Spinal cord (tissue), 10 donors: ENCODE data around the gene ARHGEF7. TPM values are rescaled to one million over a fixed set of nuclear protein-coding genes. Genes with fewer than 3 reads are reported as not detected.

Experiments used
- DNase-seq, 6 donors: peaks; one replicate each; pipeline versions ENCODE4 v3.0.0 to v3.0.0-alpha.2; 2013 to 2015; ENCODE audit warnings: low spot score in 6 of 6, low read depth in 4 of 6
- H3K27ac ChIP-seq: one replicate; pipeline ENCODE4 v1.5.1; 2013; ENCODE audit warnings: low read depth, low read length, control low read depth
- H3K27me3 ChIP-seq: one replicate; pipeline ENCODE4 v1.6.1; 2013; ENCODE audit warnings: low read length; ENCODE audit not compliant: control insufficient read depth, insufficient read depth
- H3K36me3 ChIP-seq: one replicate; pipeline ENCODE4 v1.6.1; 2013; ENCODE audit warnings: low read length; ENCODE audit not compliant: control insufficient read depth, insufficient read depth
- H3K4me1 ChIP-seq: one replicate; pipeline ENCODE4 v1.6.1; 2013; ENCODE audit warnings: low read length; ENCODE audit not compliant: control insufficient read depth, insufficient read depth
- H3K4me3 ChIP-seq: one replicate; pipeline ENCODE4 v1.5.1; 2013; ENCODE audit warnings: low read depth, low read length, control low read depth
- H3K9me3 ChIP-seq: one replicate; pipeline ENCODE4 v1.6.1; 2013; ENCODE audit warnings: low read length; ENCODE audit not compliant: control insufficient read depth, insufficient read depth
- WGBS: methylation state at CpG from one replicate; pipeline ENCODE4 v1.1.5; 2013; ENCODE audit warnings: missing lambda C conversion rate; ENCODE audit not compliant: insufficient coverage; 5-methylcytosine and 5-hydroxymethylcytosine counted together
- polyA plus RNA-seq, 2 donors: library from polyadenylated mRNA; unstranded; fragments of 120-200 nt; gene quantifications; one replicate each; pipeline ENCODE4 v1.2.1, GENCODE V29; 2013; ENCODE audit not compliant: insufficient read length in 2 of 2
- total RNA-seq, 2 donors: library from RNA; depleted of rRNA in 1 of 2; stranded (reverse); fragments of 120-200 nt in 1 of 2; fragments of >200 nt in 1 of 2; gene quantifications; one replicate each; pipeline versions ENCODE4 v1.2.3 to v1.2.4, GENCODE V29; 2013 to 2014
- donor health status: healthy.

Gene ARHGEF7
- total and polyA plus RNA-seq, 4 donors = 66.1 to 140 (median 120) TPM

DNA sequence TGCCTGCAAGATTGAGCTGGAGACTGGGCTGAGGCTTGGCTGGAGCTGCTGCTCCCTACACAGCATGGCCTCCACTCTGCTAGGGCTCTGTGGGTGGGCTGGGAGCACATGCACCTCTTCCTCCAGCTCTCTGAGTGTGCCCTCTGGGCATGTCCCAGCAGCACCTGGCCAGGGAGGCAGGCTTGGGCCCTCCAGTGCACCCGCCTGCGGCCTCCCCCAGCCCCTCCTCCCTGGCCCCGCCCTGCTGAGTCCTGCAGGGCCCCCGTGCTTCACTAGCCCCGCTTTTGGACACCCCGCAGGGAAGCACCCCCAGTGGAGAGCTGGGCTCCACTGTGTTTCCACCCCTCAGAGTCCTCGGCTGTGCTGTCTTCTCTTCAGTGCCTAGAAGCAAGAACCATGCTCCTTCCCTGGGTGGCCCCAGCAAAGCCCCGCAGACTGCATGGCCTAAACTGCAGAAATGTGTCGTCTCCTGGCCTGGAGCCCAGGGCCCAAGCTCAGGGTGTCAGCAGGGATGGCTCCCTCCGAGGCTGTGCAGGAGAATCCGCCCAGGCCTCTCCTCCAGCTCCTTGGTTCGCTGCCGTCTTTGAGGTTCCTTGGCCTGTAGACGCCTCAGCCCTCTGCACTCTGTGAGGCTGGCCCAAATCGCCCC, 200.4 kb downstream of the ARHGEF7 start:
- no peak for DNase-seq
- 87% methylated on average over 15 of the region's 15 CpGs for WGBS
- H3K27me3 ChIP-seq = no peaks in the 10 kb centered on the region
- no peaks in the 10 kb centered on the region for H3K4me1 ChIP-seq
- H3K9me3 ChIP-seq = peaks cover 5% of the 10 kb centered on the region
- H3K36me3 ChIP-seq = peaks cover 38% of the 10 kb centered on the region
- no peak overlapping the region for H3K27ac ChIP-seq
- H3K4me3 ChIP-seq = no peak overlapping the region

DNA sequence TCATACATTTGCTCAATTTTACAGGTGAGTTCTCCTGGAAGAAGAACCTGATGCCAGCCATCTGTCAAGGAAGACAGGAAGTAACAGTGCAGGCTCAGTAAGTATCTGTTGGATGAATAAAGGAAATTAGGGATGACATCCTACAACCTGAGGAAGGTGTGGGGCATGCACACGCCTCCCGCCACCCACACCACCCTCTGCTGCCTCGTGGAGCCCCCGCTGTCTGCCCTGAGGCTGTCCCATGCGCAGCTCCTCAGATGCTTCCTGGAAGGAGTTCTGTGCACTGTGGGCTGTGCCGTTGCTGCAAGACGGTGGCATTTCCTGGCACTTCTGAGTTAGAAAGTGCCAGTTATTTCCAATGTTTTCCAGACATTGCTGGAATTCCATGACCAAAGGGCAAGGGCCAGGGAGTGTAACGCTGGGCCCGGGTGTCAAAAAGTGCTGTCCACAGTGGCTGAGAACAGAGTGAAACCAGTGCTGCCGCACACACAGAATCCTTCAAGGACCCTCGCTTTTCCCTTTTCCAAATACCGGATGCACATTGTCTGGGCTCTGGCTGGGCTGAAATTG, 201.1 kb downstream of the ARHGEF7 start:
- H3K27ac ChIP-seq = no peak overlapping the region
- H3K27me3 ChIP-seq = no peaks in the 10 kb centered on the region
- no peak overlapping the region for H3K4me3 ChIP-seq
- peaks cover 38% of the 10 kb centered on the region for H3K36me3 ChIP-seq
- DNase-seq = no peak
- H3K4me1 ChIP-seq = no peaks in the 10 kb centered on the region
- WGBS = 79% methylated on average over 9 of the region's 12 CpGs
- H3K9me3 ChIP-seq = peaks cover 5% of the 10 kb centered on the region

DNA sequence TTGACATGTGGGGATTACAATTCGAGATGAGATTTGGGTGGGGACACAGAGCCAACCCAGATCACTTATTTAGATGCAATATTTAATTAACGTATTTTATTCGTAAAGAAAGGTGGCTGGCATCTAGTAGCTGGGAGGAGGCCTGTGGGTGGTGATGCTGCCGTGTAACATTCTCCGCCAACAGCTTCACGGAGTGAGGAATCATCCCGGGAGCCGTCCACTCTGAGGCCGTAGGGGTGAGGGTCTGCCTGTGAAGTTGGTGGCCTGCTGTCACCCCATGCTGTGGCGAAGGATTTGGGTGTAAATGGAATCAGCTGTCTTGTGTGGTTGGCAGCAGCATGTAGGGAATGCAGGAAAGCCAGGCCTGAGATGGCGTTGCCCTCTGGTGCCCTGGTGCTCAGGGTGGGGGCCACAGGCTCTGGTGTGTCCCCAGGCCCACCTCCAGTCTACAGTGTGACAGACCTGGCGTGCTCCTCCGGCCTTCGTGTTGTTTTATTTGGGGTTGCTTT, 202.0 kb downstream of the ARHGEF7 start:
- Histone ChIP-seq H3K4me1 (no peaks in the 10 kb centered on the region), H3K9me3 (peaks cover 5% of the 10 kb centered on the region), H3K27me3 (no peaks in the 10 kb centered on the region), H3K4me3 (no peak overlapping the region), H3K36me3 (peaks cover 33% of the 10 kb centered on the region), H3K27ac (no peak overlapping the region)
- DNase-seq = no peak
- 86% methylated on average over 13 of the region's 14 CpGs for WGBS

- H3K9me3 ChIP-seq = peaks cover 3% of the 10 kb centered on the region
- no peak for DNase-seq
- H3K36me3 ChIP-seq = peaks cover 31% of the 10 kb centered on the region
- no peak overlapping the region for H3K4me3 ChIP-seq
- 77% methylated on average over 22 of the region's 29 CpGs for WGBS
- H3K4me1 ChIP-seq = no peaks in the 10 kb centered on the region
- no peaks in the 10 kb centered on the region for H3K27me3 ChIP-seq
- no peak overlapping the region for H3K27ac ChIP-seq
These were observed 202.6 kb downstream of the ARHGEF7 start for GRCh38 chr13:111317571-111318345.

GRCh38 chr13:111318386-111318785, 203.3 kb downstream of the ARHGEF7 start:
- DNase-seq = no peak
- WGBS = 78% methylated on average over 12 of the region's 13 CpGs
- Histone ChIP-seq H3K27me3 (no peaks in the 10 kb centered on the region), H3K27ac (no peak overlapping the region), H3K9me3 (no peaks in the 10 kb centered on the region), H3K4me3 (no peak overlapping the region), H3K36me3 (peaks cover 25% of the 10 kb centered on the region), H3K4me1 (no peaks in the 10 kb centered on the region)

- H3K27me3 ChIP-seq = no peaks in the 10 kb centered on the region
- DNase-seq = no peak
- peaks cover 25% of the 10 kb centered on the region for H3K36me3 ChIP-seq
- no peak overlapping the region for H3K4me3 ChIP-seq
- H3K9me3 ChIP-seq = no peaks in the 10 kb centered on the region
- 98% methylated on average over 12 of the region's 12 CpGs for WGBS
- no peak overlapping the region for H3K27ac ChIP-seq
- peaks cover 6% of the 10 kb centered on the region for H3K4me1 ChIP-seq
These were observed 204.4 kb downstream of the ARHGEF7 start for GRCh38 chr13:111319521-111319920.

DNA sequence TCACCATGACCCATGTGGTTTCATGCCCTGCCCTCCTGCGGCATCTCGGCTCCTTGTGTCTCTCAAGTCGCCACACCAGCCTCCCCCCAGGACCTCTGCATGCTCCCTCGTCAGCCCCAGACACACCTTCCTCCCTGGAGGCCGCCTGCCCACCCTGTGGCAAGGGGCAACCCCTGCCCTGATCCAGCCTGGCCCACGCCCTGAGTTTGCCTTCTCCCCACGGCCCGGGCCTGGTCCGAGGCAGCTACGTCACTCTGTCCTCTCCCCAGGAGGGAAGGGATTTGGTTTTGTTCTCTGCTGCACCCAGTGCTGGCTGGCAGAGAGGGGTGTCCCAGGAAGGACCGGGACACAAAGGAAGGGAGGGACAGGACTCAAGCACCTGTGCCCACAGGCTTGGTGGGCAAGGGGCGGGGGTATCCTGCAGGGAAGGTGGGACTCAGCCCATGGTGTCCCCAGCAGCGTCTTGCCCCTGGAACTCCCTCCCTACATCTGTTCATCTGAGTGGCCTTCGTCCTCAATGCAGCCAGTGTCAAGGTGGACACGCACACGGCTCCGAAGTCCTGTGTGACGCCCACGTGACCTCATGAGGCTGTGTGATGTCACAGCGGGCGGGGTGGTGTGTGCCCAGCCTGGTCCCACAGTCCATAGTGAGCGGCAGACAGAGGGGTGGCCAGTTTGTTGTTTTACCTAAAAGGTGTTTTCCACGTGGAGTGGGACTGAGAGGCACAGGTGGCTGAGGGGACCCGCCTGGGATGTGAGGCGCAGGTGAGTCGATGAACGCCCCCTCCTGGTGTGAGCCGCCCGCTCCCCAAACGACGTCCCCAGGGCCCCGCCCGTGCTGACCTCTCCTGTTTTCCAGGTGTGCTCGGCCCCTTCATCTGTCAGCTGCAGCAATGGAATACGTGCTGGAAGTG, 205.1 kb downstream of the ARHGEF7 start, which contains the start of gene TEX29:
Gene TEX29 (plus strand): TSS at position 645 of the 914 bp plus-strand sequence. CDS start 249 bp downstream, at position 894.
- Histone ChIP-seq H3K4me1 (peaks cover 8% of the 10 kb centered on the region), H3K9me3 (no peaks in the 10 kb centered on the region), H3K4me3 (no peak within 1 kb of the TSS), H3K36me3 (peaks cover 24% of the 10 kb centered on the region), H3K27me3 (no peaks in the 10 kb centered on the region), H3K27ac (no peak within 1 kb of the TSS)
- no peak for DNase-seq
- 75% methylated on average over 33 of the region's 35 CpGs for WGBS

DNA sequence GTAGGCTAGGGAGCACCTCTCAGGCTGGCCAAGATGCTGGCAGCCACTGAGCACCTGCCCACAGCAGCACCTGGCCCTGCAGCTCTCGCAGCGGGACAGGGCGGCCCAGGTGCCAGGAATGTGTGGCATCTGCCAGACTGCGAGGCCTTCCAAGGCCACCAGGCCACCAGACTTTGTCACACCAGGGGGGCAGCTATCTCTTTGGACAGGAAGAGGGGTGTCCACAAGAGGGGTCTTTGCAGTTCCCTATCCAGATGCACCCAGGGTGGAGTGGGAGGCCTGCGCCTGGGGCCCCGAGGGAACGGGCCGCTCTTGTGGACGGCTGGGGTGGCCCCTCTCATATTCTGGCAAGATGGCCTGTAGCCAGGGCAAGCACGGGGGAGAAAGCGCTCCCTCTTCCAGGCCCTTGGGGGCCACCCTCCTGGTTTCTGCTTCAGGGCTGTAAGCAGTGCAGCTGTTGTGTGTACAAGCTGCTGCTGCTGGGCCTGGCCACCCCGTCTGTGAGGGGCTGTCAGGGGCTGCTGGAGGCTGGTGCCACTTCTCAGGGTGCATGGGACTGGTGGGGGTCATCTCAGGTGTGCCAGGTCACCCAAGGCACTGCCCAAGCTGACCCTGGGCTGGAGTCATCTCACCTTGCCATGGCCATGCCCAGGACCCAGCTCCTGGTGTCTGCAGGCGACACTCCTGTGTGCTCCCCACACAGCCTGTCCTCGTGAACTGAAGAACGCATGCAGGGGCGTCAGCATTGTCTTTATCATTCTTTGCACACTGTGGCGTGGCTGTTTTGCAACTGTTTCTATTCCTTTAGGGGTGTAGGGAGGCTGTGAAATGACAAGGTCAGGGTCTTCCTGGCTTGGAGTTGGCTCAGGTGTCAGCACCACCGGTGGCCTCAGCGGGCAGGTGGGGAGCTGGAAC, 207.1 kb downstream of the ARHGEF7 start:
- Histone ChIP-seq H3K9me3 (no peaks in the 10 kb centered on the region), H3K27me3 (no peaks in the 10 kb centered on the region), H3K4me3 (no peak overlapping the region), H3K36me3 (peaks cover 11% of the 10 kb centered on the region), H3K4me1 (peaks cover 8% of the 10 kb centered on the region), H3K27ac (no peak overlapping the region)
- DNase-seq = no peak
- 91% methylated on average over 19 of the region's 19 CpGs for WGBS
